ENCODE data around the gene PALM2AKAP2. TPM values are rescaled to one million over a fixed set of nuclear protein-coding genes. Genes with fewer than 3 reads are reported as not detected.
A peak's percentile ranks its signal among the peaks of the same experiment; 100 is the strongest.
"Not testable (repeated sequence)": the region's sequence is repeated elsewhere in the genome, so short reads cannot be mapped to it uniquely, and the experiment has no call there.

The PALM2AKAP2 gene
- total RNA-seq, 1 experiment from 2014 or later: 39.6 TPM

DNA sequence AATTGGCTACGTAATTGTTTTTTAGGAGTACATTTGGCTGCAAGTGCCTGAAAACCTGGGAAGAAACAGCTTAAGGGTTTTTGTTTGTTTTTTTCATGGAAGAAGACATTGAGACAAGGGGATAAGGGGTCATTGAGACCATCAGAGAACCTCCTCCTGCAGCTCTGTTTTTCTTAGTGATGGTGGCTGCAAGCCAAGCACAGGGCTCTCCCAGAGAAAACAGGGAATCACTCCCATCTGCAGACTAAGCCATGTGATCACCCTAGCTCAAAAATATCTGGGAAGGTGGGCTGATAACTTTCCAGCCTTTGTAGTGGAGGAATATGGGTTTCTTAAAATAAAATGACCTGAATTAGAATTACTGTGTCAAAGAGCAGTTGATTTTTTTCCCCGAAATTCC lies 25.1 kb downstream of the PALM2AKAP2 start:
- Histone ChIP-seq H3K4me3 (no peak overlapping the region), H3K27me3 (no peaks in the 10 kb centered on the region), H3K27ac (no peak overlapping the region)

DNA sequence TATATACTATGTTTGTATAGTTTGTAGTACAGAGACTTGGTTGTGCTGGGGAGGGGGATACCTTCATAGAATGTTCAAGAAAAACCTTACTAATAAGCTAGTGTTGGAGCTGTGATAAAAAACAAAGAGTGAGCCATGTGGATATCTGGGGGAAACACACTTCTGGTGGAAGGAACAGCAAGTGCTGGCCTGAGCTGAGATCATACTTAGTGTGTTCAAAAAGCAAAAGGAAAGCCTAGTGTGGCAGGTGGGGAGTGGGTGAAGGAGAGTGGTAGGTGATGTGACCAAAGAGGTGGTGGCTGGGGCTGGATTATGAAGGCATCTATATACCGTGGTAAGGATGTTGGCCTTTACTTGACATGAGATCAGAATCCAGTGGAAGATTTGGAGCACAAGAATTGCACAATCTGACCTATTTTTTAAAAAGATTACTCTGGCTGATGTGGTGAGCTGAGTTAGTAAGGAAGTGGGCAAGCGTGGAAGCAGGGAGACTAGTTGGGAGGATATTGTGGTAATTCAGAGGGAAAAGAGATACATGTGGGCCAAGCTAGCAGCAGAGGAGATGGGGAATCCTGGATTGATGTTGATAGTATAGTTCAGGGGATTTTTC lies 26.6 kb downstream of the PALM2AKAP2 start:
- H3K27ac ChIP-seq: no peak overlapping the region

More for the DNA sequence above, 25.1 kb downstream of the PALM2AKAP2 start:
- no peaks in the 10 kb centered on the region for H3K9me3 ChIP-seq (replicated peaks)
- peak in 1 of 2 experiments; percentile 42 for DNase-seq
- H3K36me3 ChIP-seq: peaks cover 4% of the 10 kb centered on the region
- peaks cover 13% of the 10 kb centered on the region for H3K4me1 ChIP-seq

DNA sequence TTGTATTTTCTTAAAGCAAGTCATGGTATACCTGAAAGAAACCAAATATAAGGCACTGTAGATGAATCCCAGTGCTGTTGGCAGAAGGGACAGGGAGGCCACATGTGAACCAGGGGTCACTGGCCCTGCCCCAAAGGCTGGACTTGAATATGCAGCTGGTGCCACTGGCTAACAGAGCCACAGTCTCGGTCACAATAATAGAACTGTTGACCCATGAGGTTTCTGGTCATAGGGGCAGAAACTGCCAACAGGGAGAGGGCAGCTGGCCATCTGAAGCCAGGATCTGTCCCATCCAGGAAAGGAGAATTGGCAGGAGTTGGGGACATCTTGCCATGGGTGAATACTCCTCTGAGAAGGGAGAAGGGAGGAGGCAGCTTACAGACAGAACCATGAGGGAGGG lies 31.9 kb downstream of the PALM2AKAP2 start:
- Histone ChIP-seq H3K27me3 (no peaks in the 10 kb centered on the region), H3K4me1 (peaks cover 36% of the 10 kb centered on the region), H3K9me3 (replicated peaks) (no peaks in the 10 kb centered on the region), H3K4me3 (no peak overlapping the region), H3K27ac (no peak overlapping the region), H3K36me3 (peaks cover 2% of the 10 kb centered on the region)
- DNase-seq: no peak

More for the DNA sequence above, 26.6 kb downstream of the PALM2AKAP2 start:
- no peak for DNase-seq
- Histone ChIP-seq H3K36me3 (peaks cover 2% of the 10 kb centered on the region), H3K9me3 (replicated peaks) (no peaks in the 10 kb centered on the region), H3K4me3 (no peak overlapping the region), H3K27me3 (no peaks in the 10 kb centered on the region), H3K4me1 (peaks cover 11% of the 10 kb centered on the region)

DNA sequence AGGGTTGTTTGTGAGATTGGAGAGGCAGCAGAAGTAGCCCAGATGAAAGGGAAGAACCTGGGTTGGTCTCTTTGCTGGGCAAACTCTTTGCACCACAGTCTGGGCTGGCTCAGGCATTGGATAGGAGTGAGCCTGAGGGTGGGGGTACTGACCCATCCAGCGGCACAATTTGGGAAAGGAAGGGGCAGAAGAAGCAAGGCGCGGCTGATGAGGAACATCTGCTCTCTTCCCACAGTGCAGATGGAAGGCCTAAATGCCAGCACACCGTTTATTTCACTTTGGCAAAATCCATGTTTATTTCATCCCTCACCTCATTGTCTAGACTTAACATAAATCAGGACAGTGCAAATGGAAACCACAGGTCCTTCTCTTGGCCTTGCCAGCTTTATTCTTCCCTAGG lies 32.3 kb downstream of the PALM2AKAP2 start:
- H3K9me3 ChIP-seq (replicated peaks): no peaks in the 10 kb centered on the region
- DNase-seq: no peak
- H3K27me3 ChIP-seq: no peaks in the 10 kb centered on the region
- H3K36me3 ChIP-seq: peaks cover 2% of the 10 kb centered on the region
- peaks cover 41% of the 10 kb centered on the region for H3K4me1 ChIP-seq
- H3K27ac ChIP-seq: peak overlapping the region; percentile 22; the same call in 1 of the 2 replicates
- no peak overlapping the region for H3K4me3 ChIP-seq

DNA sequence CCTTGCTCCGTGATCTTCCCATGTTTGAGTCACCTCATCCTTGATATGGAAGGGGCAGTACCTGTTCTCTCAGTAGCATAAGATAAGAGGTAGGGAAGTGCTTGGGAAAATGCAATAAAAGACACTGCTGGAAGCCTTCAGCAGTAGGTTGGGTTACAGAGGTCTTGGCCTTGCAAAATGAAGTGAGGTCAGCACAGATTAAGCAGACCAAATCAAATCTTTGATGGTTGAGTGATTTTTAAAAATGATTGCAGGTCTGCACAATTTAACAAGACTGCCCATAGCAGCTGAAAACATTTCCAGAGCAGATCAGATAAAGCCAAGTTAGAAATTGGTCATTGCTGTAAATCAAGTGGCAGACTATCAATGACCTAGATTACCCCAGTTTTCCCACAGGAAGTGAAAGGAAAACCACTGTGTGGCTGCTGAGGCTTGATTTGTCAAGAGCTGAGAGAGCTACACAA lies 32.9 kb downstream of the PALM2AKAP2 start:
- H3K4me3 ChIP-seq: no peak overlapping the region
- no peaks in the 10 kb centered on the region for H3K9me3 ChIP-seq (replicated peaks)
- DNase-seq: peak in 1 of 2 experiments; percentile 54
- no peaks in the 10 kb centered on the region for H3K27me3 ChIP-seq
- peak overlapping the region; percentile 30; the same call in 1 of the 2 replicates for H3K27ac ChIP-seq
- H3K36me3 ChIP-seq: peaks cover 2% of the 10 kb centered on the region
- H3K4me1 ChIP-seq: peaks cover 45% of the 10 kb centered on the region

DNA sequence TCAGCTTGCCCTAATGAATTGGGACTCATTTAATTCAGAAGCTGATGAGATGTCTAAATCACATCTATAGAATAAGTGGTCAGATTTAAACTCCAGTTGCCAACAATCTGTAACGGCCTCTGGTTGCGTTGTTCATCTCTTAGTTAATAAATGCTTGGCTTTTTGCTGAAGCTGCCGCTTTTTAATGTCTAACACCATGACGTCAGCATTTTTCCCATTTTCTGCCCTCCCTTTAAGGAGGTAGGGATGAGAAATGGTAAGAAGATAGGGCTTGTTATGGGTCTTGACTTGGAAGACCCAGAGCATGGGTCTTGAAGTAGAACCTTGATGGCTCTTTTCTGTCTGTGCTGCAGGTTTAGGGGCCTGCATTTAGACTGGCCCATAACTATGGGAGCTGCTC lies 33.3 kb downstream of the PALM2AKAP2 start:
- Histone ChIP-seq H3K4me1 (peaks cover 48% of the 10 kb centered on the region), H3K4me3 (no peak overlapping the region), H3K36me3 (peaks cover 2% of the 10 kb centered on the region), H3K27me3 (no peaks in the 10 kb centered on the region), H3K27ac (peak overlapping the region; percentile 30; the same call in 1 of the 2 replicates), H3K9me3 (replicated peaks) (no peaks in the 10 kb centered on the region)
- DNase-seq: no peak

DNA sequence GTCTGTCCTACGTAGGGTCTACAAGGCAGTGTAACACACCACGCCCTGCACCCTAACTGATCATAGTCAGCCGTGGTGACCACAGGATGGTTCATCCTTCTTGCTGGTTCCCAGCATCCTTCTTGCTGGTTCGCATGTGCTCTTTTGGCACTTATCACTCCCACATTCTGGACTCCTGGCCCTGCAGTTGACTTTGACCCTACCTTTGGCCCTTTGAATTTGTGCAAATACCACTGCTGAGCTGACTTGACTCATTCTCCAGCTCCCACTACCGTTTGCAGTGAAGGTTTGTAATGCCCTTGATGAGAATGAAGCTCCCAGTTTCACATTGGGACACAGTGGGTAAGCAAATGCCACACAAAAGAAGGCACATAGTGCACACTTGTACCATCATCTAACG lies 33.8 kb downstream of the PALM2AKAP2 start:
- DNase-seq: no peak
- no peak overlapping the region for H3K27ac ChIP-seq
- H3K36me3 ChIP-seq: peaks cover 2% of the 10 kb centered on the region
- H3K4me3 ChIP-seq: no peak overlapping the region
- H3K27me3 ChIP-seq: no peaks in the 10 kb centered on the region
- H3K9me3 ChIP-seq (replicated peaks): no peaks in the 10 kb centered on the region
- peaks cover 54% of the 10 kb centered on the region for H3K4me1 ChIP-seq

DNA sequence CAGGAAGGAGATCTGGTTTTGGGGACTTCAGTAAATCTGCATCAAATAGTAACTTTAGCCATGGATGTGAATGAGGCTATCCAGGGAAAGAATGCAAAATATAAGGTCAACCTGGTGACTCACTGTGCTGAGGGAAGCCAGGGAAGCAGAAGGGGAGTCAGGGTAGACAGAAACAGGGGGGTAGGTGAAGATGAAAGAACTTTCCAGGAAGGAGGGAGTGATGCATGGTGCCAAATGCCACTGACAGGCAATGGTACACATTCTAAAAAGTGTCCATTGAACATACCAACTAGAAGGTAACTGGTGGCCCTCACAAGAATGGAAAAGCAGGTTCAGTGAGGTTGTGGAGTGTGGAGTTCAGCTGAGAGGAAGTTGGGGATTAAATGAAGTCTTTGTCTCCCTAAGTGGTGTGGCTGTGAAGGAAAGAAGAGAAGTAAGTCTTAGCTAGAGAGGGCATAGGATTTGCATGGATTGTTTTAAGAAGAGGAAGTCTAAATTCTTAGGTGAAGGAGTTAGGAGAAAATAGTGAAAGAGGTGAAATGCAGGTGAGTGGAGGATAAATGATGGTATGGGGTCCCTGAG lies 35.5 kb downstream of the PALM2AKAP2 start:
- H3K4me1 ChIP-seq: peaks cover 56% of the 10 kb centered on the region
- no peaks in the 10 kb centered on the region for H3K9me3 ChIP-seq (replicated peaks)
- peak; percentile 25 to 57 for DNase-seq
- H3K36me3 ChIP-seq: no peaks in the 10 kb centered on the region
- H3K27me3 ChIP-seq: no peaks in the 10 kb centered on the region
- peak overlapping the region; percentile 93 for H3K27ac ChIP-seq
- no peak overlapping the region for H3K4me3 ChIP-seq

DNA sequence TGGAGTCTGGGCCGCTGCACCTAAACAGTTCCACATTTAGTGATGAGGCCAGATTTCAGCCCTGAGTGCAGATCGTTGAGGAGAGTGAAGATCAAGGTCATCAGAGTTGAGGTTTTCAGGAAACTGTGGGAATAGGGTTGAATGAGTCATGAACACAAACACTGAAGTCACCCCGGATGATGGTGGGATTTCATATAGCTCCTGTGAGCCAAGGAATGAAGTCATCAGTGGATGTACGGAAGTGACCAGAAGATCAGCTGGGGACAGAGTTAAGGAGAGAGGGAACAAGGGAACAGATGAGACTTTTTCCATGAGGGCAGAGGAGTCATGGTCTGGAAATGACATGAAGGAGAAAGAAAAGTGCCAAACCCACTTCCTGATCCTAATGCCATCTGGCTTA lies 36.5 kb downstream of the PALM2AKAP2 start:
- Histone ChIP-seq H3K9me3 (replicated peaks) (no peaks in the 10 kb centered on the region), H3K27me3 (no peaks in the 10 kb centered on the region), H3K4me1 (peaks cover 57% of the 10 kb centered on the region), H3K4me3 (no peak overlapping the region; the same call in 1 of the 2 replicates), H3K27ac (peak overlapping the region; percentile 93), H3K36me3 (no peaks in the 10 kb centered on the region)
- peak; percentile 90 to 98 for DNase-seq

DNA sequence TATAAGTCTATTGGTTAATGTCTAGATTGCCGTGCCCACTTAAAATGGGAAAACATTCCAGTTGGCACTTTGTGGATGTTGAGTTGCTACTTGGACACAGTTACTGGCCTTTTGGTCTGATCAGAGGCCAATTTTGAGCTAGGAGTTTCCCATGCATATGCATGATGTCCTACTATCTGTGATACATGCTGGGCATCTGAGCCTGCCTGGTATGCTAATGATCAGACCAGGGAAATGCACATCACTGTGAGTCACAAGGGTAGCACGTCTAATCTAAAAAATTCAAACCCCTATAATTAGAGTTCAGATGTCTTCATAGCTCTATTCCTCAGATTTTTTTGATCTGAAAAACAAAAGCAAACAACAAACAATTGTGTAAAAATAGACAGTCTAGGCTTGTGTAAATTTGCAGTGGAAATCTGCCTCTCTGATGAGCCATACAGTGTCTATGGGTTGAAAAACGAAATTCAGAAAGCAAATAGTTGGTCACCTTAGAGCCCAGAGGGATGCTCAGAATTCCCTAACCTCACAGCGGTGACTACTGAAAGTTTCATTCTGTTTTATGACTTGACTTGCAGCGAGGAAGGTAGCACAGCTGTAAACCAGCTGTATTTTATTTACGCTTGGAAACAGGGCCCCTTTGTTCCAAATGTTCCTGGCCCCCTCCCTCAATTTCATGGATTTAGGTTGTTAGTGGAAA lies 37.3 kb downstream of the PALM2AKAP2 start:
- Histone ChIP-seq H3K9me3 (replicated peaks) (no peaks in the 10 kb centered on the region), H3K36me3 (no peaks in the 10 kb centered on the region), H3K4me3 (peak overlapping the region; percentile 28), H3K4me1 (peaks cover 58% of the 10 kb centered on the region), H3K27ac (peak overlapping the region; percentile 93), H3K27me3 (no peaks in the 10 kb centered on the region)
- DNase-seq: peak; percentile 56 to 69

DNA sequence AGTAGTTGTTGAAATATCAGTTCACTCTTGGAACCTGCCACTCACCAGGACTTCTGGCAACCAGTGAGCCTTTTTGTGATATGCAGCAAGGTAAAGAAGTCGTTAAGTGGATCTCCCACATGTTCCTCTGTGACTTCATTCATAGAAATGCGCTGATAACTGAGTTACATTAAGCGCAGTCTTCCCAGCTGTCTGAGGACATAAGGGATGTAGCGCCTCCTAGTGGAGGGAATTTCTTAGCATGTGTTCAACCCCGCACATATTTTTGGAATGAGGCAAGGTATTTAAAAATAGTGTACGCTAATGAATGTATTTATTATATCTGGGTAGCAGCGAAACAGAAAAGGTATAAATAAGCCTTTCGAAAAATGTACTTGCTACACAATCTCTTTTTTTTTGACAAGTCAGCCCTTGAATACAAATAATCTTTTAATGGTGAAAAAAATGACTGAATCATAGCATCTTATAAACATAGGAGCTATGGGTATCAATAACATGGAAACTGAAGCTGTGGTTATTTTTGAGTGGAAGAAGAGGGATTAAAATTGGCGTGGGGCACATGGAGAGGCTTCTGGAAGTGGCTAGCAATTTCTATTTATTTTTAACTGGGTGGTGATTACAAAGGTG lies 38.0 kb downstream of the PALM2AKAP2 start:
- peaks cover 51% of the 10 kb centered on the region for H3K4me1 ChIP-seq
- DNase-seq: peak; percentile 94 to 99

DNA sequence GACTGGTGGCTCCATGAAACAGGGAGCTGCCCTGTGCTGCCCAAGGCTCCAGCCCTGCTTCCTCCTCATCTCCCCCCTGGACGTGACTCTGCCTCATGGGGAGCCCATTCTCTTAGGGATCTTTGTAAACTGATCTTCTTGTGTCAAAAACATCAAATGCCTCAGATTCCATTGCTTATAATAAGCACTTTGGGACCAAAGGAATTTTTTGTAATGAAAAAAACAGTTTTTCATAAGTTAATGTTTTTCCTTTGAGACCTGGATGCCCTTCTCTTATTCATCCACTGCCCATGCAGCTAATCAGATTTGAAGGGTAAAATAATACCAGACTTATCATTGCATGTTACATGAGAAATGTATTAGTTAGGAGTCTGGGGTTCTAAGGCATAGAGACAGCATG lies 41.7 kb downstream of the PALM2AKAP2 start:
- Histone ChIP-seq H3K4me1 (peaks cover 34% of the 10 kb centered on the region), H3K4me3 (no peak overlapping the region), H3K36me3 (peaks cover 6% of the 10 kb centered on the region; the same call in 1 of the 2 replicates), H3K9me3 (replicated peaks) (peaks cover 6% of the 10 kb centered on the region; the same call in 1 of the 2 replicates), H3K27me3 (no peaks in the 10 kb centered on the region), H3K27ac (no peak overlapping the region)
- DNase-seq: no peak

More for the DNA sequence above, 38.0 kb downstream of the PALM2AKAP2 start:
- Histone ChIP-seq H3K36me3 (no peaks in the 10 kb centered on the region; the same call in 1 of the 2 replicates), H3K27me3 (no peaks in the 10 kb centered on the region), H3K27ac (peak overlapping the region; percentile 93), H3K4me3 (peak overlapping the region; percentile 28), H3K9me3 (replicated peaks) (no peaks in the 10 kb centered on the region)

DNA sequence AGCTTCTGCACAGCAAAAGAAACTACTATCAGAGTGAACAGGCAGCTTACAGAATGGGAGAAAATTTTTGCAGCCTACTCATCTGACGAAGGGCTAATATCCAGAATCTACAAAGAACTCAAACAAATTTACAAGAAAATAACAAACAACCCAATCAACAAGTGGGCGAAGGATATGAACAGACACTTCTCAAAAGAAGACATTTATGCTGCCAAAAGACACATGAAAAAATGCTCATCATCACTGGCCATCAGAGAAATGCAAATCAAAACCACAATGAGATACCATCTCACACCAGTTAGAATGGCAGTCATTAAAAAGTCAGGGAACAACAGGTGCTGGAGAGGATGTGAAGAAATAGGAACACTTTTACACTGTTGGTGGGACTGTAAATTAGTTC lies 45.4 kb downstream of the PALM2AKAP2 start:
- Histone ChIP-seq H3K4me1 (peaks cover 13% of the 10 kb centered on the region), H3K36me3 (peaks cover 18% of the 10 kb centered on the region; the same call in 1 of the 2 replicates)
- not testable (repeated sequence) for H3K4me3 ChIP-seq; H3K9me3 ChIP-seq (replicated peaks); DNase-seq; H3K27ac ChIP-seq; H3K27me3 ChIP-seq

DNA sequence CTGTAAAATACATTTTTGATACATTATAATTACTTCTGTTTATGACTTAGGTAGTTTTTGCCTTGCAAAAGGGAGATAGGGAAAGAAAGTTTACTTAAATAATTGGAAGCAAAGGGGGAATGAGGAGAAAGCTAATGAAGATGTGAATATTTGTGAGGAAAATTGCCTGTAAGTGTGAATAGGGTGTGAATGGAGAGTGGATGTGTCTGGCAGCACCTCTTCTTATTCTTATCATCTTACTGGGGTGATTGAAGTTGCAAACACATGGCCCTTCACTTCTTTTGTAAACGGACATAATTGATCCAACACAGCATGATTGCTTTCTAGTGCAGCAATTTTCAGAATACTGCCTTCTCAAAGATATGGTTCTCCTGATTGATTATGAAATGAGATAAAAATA lies 46.6 kb downstream of the PALM2AKAP2 start:
- H3K4me1 ChIP-seq: peaks cover 15% of the 10 kb centered on the region
- H3K4me3 ChIP-seq: no peak overlapping the region
- no peak overlapping the region for H3K27ac ChIP-seq
- no peak for DNase-seq
- peaks cover 6% of the 10 kb centered on the region for H3K9me3 ChIP-seq (replicated peaks)
- H3K36me3 ChIP-seq: peaks cover 23% of the 10 kb centered on the region; the same call in 1 of the 2 replicates
- no peaks in the 10 kb centered on the region for H3K27me3 ChIP-seq

Measured in SJCRH30 (cell line).